Endothelial cell of umbilical vein (primary cell): ENCODE measurements around the gene PAPPA. TPM values are rescaled to one million over a fixed set of nuclear protein-coding genes. Genes with fewer than 3 reads are reported as not detected.

Experiments
- BruUV-seq: library from RNA; stranded (reverse); fragments of 400-500 nt; replicated peaks from 2 replicates; lab custom pipeline; 2021; lab: Mats Ljungman, UMichigan
- CTCF ChIA-PET: fragments of 300-600, 350-600 bp; sonication (Branson Sonifier 250); formaldehyde crosslinking; loops from one replicate; lab custom pipeline; 2021; ENCODE audit warnings: antibody characterized with exemption, inconsistent platforms; lab: Charles Lee
- POLR2A ChIA-PET: fragments of 300-600, 350-600 bp; sonication (Branson Sonifier 250); formaldehyde crosslinking; loops from one replicate; lab custom pipeline; 2021; ENCODE audit warnings: antibody characterized with exemption, inconsistent platforms; lab: Charles Lee
- DNase-seq: peaks from one replicate; pipeline ENCODE4 v3.0.0-alpha.2; 2011; ENCODE audit warnings: low read depth, low spot score
- FAIRE-seq: peaks from 2 replicates; lab custom pipeline; 2011; peaks lifted over from hg19 to GRCh38; lab: Jason Lieb, UNC
- H2AFZ ChIP-seq: 2 replicates; pipeline ENCODE4 v1.6.0; 2012; ENCODE audit warnings: low read depth, low read length, control low read depth, inconsistent platforms
- H3K27ac ChIP-seq: 2 replicates; pipeline ENCODE4 v1.5.1; 2011; ENCODE audit warnings: low read depth, mild to moderate bottlenecking, control low read depth, low read length, moderate library complexity; ENCODE audit not compliant: insufficient read depth
- H3K27me3 ChIP-seq, 2 experiments: 2 replicates each; pipeline versions ENCODE4 v1.6.0 to v1.6.1; 2011; ENCODE audit warnings: low read length in 2 of 2, mixed read lengths in 1 of 2; ENCODE audit not compliant: control insufficient read depth in 2 of 2, insufficient read depth in 2 of 2
- H3K36me3 ChIP-seq, 2 experiments: 2 replicates in 1 of 2; 3 replicates in 1 of 2; pipeline ENCODE4 v1.5.1; 2011; ENCODE audit warnings: low read length in 2 of 2, mild to moderate bottlenecking in 1 of 2, moderate library complexity in 1 of 2; ENCODE audit not compliant: control insufficient read depth in 2 of 2, insufficient read depth in 2 of 2; ENCODE audit errors: extremely low read depth in 1 of 2
- H3K4me1 ChIP-seq: 3 replicates; pipeline ENCODE4 v1.5.1; 2011; ENCODE audit warnings: mild to moderate bottlenecking, low read length; ENCODE audit not compliant: control insufficient read depth, insufficient read depth; ENCODE audit errors: extremely low read depth
- H3K4me2 ChIP-seq: 2 replicates; pipeline ENCODE4 v1.6.1; 2011; ENCODE audit warnings: low read length, control low read depth, mixed read lengths; ENCODE audit not compliant: insufficient read depth
- H3K4me3 ChIP-seq, 3 experiments: fragments of 200-600 bp in 1 of 3; sonication (generic), shearing (Covaris generic) in 1 of 3; replicated peaks in 1 of 3; 2 replicates each; pipeline ENCODE4 v1.5.1; 2011 to 2016; ENCODE audit warnings: control low read depth in 3 of 3, low read length in 3 of 3, mild to moderate bottlenecking in 2 of 3, inconsistent platforms in 1 of 3, low read depth in 1 of 3, moderate library complexity in 1 of 3; ENCODE audit not compliant: insufficient read depth in 1 of 3
- H3K79me2 ChIP-seq: 2 replicates; pipeline ENCODE4 v1.6.0; 2012; ENCODE audit warnings: low read length, inconsistent platforms; ENCODE audit not compliant: control insufficient read depth, insufficient read depth
- H3K9ac ChIP-seq: replicated peaks from 2 replicates; pipeline ENCODE3; 2011; ENCODE audit warnings: low read length, control low read depth; ENCODE audit not compliant: insufficient read depth; ENCODE audit errors: extremely low read depth
- H3K9me1 ChIP-seq: replicated peaks from 3 replicates; pipeline ENCODE4 v1.6.0; 2011; ENCODE audit warnings: mild to moderate bottlenecking, low read length; ENCODE audit not compliant: control insufficient read depth, insufficient read depth; ENCODE audit errors: extremely low read depth
- H3K9me3 ChIP-seq: replicated peaks from 2 replicates; pipeline ENCODE4 v1.5.1; 2012; ENCODE audit warnings: low read length, inconsistent platforms; ENCODE audit not compliant: control insufficient read depth, insufficient read depth
- H4K20me1 ChIP-seq: replicated peaks from 2 replicates; pipeline ENCODE3; 2011; ENCODE audit warnings: mild to moderate bottlenecking, low read length; ENCODE audit not compliant: control insufficient read depth, insufficient read depth; ENCODE audit errors: extremely low read depth
- EZH2 ChIP-seq: IDR thresholded peaks from 2 replicates; pipeline ENCODE4 v1.6.1; 2012; ENCODE audit warnings: borderline replicate concordance, low read depth, mild to moderate bottlenecking, moderate library complexity, low read length, inconsistent platforms; ENCODE audit not compliant: severe bottlenecking
- FOS ChIP-seq: IDR thresholded peaks from 2 replicates; pipeline ENCODE4 v1.6.1; 2011; ENCODE audit warnings: mild to moderate bottlenecking, low read length, moderate library complexity, borderline replicate concordance; ENCODE audit not compliant: insufficient read depth
- GATA2 ChIP-seq: IDR thresholded peaks from 2 replicates; pipeline ENCODE4 v1.7.0; 2011; ENCODE audit warnings: low read depth, mild to moderate bottlenecking, moderate library complexity, mixed read lengths, low read length; ENCODE audit not compliant: insufficient read length, insufficient read depth
- JUN ChIP-seq: IDR thresholded peaks from 2 replicates; pipeline ENCODE4 v1.6.1; 2011; ENCODE audit warnings: borderline replicate concordance, low read depth; ENCODE audit not compliant: insufficient read length, insufficient read depth
- MYC ChIP-seq: IDR thresholded peaks from one replicate; pipeline ENCODE4 v1.6.1; 2011; ENCODE audit warnings: mild to moderate bottlenecking, low read depth, low read length
- POLR2A ChIP-seq: IDR thresholded peaks from 2 replicates; pipeline ENCODE4 v1.6.1; 2012; ENCODE audit warnings: low read depth, mild to moderate bottlenecking, control low read depth, low read length
- POLR2AphosphoS5 ChIP-seq: IDR thresholded peaks from 2 replicates; pipeline ENCODE4 v1.6.1; 2012; ENCODE audit warnings: low read depth, mild to moderate bottlenecking, control low read depth, low read length, moderate library complexity; ENCODE audit not compliant: insufficient read depth
- dilution Hi-C: fragments of 300-500 bp; cut with MboI; formaldehyde crosslinking; loops from one replicate; pipeline ENCODE4 v1.15.0; 2019; ENCODE audit warnings: low sequenced_read_pairs; ENCODE audit not compliant: extremely low pct_ligation_motif_present
- intact Hi-C: fragments of 100-400 bp; cut with micrococcal nuclease; formaldehyde crosslinking; loops from one replicate; pipeline ENCODE4 v1.10.0; 2022
- polyA plus RNA-seq, 4 experiments: library from polyadenylated mRNA; depleted of rRNA in 3 of 4; stranded (reverse) in 3 of 4; unstranded in 1 of 4; fragments of >200 nt; gene quantifications; 2 replicates each; pipeline versions ENCODE4 v1.2.1 to v1.2.3, GENCODE V29; 2011 to 2012; ENCODE audit warnings: missing spikeins in 1 of 4
- total RNA-seq: library from RNA; stranded (reverse); gene quantifications from 2 replicates; pipeline ENCODE4 v1.2.3, GENCODE V29; 2021
- TF ChIP-seq, protein P1 (sequence below), 2 donors: IDR thresholded peaks; 1 replicate in 1 of 2; 2 replicates in 1 of 2; pipeline ENCODE4 v1.5.1; 2011; ENCODE audit warnings: low read length in 2 of 2, mild to moderate bottlenecking in 2 of 2, moderate library complexity in 2 of 2, control low read depth in 1 of 2, inconsistent platforms in 1 of 2, low read depth in 1 of 2; ENCODE audit not compliant: insufficient read depth in 1 of 2; ENCODE audit errors: extremely low read depth in 1 of 2
- TF ChIP-seq, protein P2 (sequence below): IDR thresholded peaks from 2 replicates; pipeline ENCODE4 v1.6.1; 2011; ENCODE audit not compliant: insufficient read depth, insufficient read length

PAPPA gene
- total and polyA plus RNA-seq, 2 donors (not counting 3 experiments of a cell fraction or from before 2014, with no cell fraction given): 0.13 to 0.41 TPM

DNA sequence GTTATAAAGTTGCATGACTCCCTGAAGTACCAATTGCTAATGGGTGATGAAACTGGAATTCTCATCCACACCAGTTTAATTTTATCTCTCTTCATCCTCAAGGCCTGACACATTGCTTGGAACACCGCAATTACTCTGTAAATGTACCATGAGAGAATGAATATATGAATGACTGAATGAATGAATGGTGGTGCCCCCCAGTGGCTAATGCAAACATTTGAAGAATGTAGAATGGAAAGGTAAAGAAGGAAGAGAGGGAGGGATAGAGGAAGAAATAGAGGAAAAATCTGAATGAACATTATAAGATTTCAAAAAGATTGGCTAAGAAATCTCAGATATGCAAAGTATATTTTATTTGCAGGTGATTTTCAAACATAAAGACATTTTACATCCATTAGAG is 13.1 kb downstream of the PAPPA start:
- TF ChIP-seq, protein P1, sequence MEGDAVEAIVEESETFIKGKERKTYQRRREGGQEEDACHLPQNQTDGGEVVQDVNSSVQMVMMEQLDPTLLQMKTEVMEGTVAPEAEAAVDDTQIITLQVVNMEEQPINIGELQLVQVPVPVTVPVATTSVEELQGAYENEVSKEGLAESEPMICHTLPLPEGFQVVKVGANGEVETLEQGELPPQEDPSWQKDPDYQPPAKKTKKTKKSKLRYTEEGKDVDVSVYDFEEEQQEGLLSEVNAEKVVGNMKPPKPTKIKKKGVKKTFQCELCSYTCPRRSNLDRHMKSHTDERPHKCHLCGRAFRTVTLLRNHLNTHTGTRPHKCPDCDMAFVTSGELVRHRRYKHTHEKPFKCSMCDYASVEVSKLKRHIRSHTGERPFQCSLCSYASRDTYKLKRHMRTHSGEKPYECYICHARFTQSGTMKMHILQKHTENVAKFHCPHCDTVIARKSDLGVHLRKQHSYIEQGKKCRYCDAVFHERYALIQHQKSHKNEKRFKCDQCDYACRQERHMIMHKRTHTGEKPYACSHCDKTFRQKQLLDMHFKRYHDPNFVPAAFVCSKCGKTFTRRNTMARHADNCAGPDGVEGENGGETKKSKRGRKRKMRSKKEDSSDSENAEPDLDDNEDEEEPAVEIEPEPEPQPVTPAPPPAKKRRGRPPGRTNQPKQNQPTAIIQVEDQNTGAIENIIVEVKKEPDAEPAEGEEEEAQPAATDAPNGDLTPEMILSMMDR (IDR thresholded peaks at IDR 0.05; ENCODE audit: extremely low read depth in 1 of 2, insufficient read depth in 1 of 2, low read depth in 1 of 2, low read length in 2 of 2): no peak
- TF ChIP-seq GATA2 (no peak), POLR2AphosphoS5 (no peak), JUN (no peak), POLR2A (no peak), EZH2 (no peak), MYC (no peak), FOS (no peak)
- TF ChIP-seq, protein P2, sequence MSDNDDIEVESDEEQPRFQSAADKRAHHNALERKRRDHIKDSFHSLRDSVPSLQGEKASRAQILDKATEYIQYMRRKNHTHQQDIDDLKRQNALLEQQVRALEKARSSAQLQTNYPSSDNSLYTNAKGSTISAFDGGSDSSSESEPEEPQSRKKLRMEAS: no peak
- Histone ChIP-seq H3K9ac (no peak overlapping the region), H3K4me2 (no peak overlapping the region), H3K9me1 (no peaks in the 10 kb centered on the region), H3K79me2 (no peaks in the 10 kb centered on the region), H2AFZ (no peak overlapping the region), H4K20me1 (no peaks in the 10 kb centered on the region), H3K9me3 (no peaks in the 10 kb centered on the region), H3K4me1 (no peaks in the 10 kb centered on the region), H3K27ac (no peak overlapping the region), H3K4me3 (no peak overlapping the region), H3K27me3 (no peaks in the 10 kb centered on the region), H3K36me3 (no peaks in the 10 kb centered on the region)
- no TSS peak for BruUV-seq
- DNase-seq (no peak), FAIRE-seq (no peak)
- dilution Hi-C loops: no loop called here
- intact Hi-C loops: loop anchor here (1.0 kb wide), 1 partner anchor 573 kb away; no protein-coding TSS in a partner anchor
- ChIA-PET CTCF (interaction anchor here (1.3 kb wide), 1 partner anchor 14 kb away, joined by 8 read pairs; no protein-coding TSS in a partner anchor), POLR2A (no interaction called here)
